Lung (tissue), 12 donors: ENCODE measurements around the gene AADACL4. TPM values are rescaled to one million over a fixed set of nuclear protein-coding genes. Genes with fewer than 3 reads are reported as not detected.

Experiments used
- ATAC-seq: fragments of 200-7000 bp; cut with Tn5 transposase; one replicate; pipeline ENCODE4 v1.9.1; 2020; ENCODE audit warnings: moderate number of reproducible peaks; ENCODE audit not compliant: insufficient read depth, low FRiP score
- DNase-seq, 3 donors: peaks; one replicate each; pipeline ENCODE4 v3.0.0-alpha.2; 2013 to 2017
- H3K27ac ChIP-seq, 2 donors: one replicate each; pipeline ENCODE4 v1.5.1; 2013; ENCODE audit warnings: mild to moderate bottlenecking in 2 of 2, moderate library complexity in 2 of 2, control low read depth in 1 of 2, inconsistent platforms in 1 of 2, low read depth in 1 of 2, low read length in 1 of 2
- H3K27me3 ChIP-seq, 3 donors: one replicate each; pipeline ENCODE4 v1.5.1; 2013; ENCODE audit warnings: low read length in 2 of 3; ENCODE audit not compliant: control insufficient read depth in 3 of 3, insufficient read depth in 3 of 3
- H3K36me3 ChIP-seq, 4 donors: one replicate each; pipeline ENCODE4 v1.5.1; 2013; ENCODE audit warnings: low read length in 4 of 4, mild to moderate bottlenecking in 1 of 4, moderate library complexity in 1 of 4; ENCODE audit not compliant: control insufficient read depth in 4 of 4, insufficient read depth in 4 of 4
- H3K4me1 ChIP-seq, 5 donors: one replicate each; pipeline ENCODE4 v1.5.1; 2013; ENCODE audit warnings: low read length in 5 of 5, mild to moderate bottlenecking in 2 of 5, moderate library complexity in 1 of 5; ENCODE audit not compliant: control insufficient read depth in 5 of 5, insufficient read depth in 5 of 5
- H3K4me3 ChIP-seq: one replicate; pipeline ENCODE4 v1.5.1; 2013; ENCODE audit warnings: mild to moderate bottlenecking, control low read depth, moderate library complexity
- H3K9ac ChIP-seq, 2 donors: one replicate each; pipeline ENCODE4 v1.5.1; 2013; ENCODE audit warnings: low read length in 2 of 2, control low read depth in 1 of 2; ENCODE audit not compliant: insufficient read depth in 1 of 2
- H3K9me3 ChIP-seq, 4 donors: one replicate each; pipeline ENCODE4 v1.5.1; 2013; ENCODE audit warnings: low read length in 3 of 4, mild to moderate bottlenecking in 1 of 4, moderate library complexity in 1 of 4; ENCODE audit not compliant: control insufficient read depth in 4 of 4, insufficient read depth in 3 of 4
- WGBS, 2 donors: extraction: QIAGEN DNeasy Blood & Tissue Kit; methylation state at CpG; one replicate each; pipeline ENCODE4 v1.1.7; 2013; 5-methylcytosine and 5-hydroxymethylcytosine counted together
- polyA plus RNA-seq, 2 donors: library from polyadenylated mRNA; stranded (reverse); fragments of 200-250 nt; gene quantifications; one replicate each; pipeline ENCODE4 v1.2.1, GENCODE V29; 2013
- total RNA-seq, 2 donors: library from RNA; depleted of rRNA in 1 of 2; stranded (reverse); fragments of >200 nt in 1 of 2; gene quantifications; one replicate each; pipeline ENCODE4 v1.2.1, GENCODE V29; 2014 to 2021
- TF ChIP-seq, protein P1 (sequence below): IDR thresholded peaks from 2 replicates; pipeline ENCODE4 v1.5.1; 2012; ENCODE audit warnings: mild to moderate bottlenecking; ENCODE audit errors: control extremely low read depth, extremely low read depth
- donor health status: control.
- donor health status: control.
- donor health status: Bipolar disorder and iron deficiency.
- donor health status: healthy.
- donor health status: DM: yes; HTN: yes; CAD: no.

AADACL4 gene
- total and polyA plus RNA-seq, 4 donors, result not detected

DNA sequence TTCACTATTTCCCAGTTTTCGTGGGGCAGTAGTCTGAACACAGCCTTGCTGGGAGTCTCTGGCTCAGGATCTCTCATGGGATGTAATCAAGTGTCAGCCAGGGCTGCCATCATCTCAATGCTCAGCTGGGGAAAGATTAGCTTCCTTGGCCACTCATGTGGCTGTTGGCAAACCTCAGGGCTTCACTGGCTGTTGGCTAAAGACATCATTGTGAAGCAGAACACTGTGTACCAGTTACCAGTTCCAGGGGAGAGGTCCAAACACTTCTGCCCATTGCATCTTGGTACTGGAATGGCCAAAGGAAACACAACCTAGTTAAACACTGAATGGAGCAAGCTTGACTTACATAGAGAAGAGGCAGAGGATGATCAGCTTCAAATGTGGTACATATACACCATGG is 33.7 kb downstream of the AADACL4 start:
- Histone ChIP-seq H3K27ac (no peak overlapping the region), H3K4me1 (no peaks in the 10 kb centered on the region), H3K9me3 (peaks cover 0 to 7% (median 0%) of the 10 kb centered on the region in 4 donors), H3K4me3 (no peak overlapping the region), H3K27me3 (peaks cover 0 to 3% (median 0%) of the 10 kb centered on the region in 3 donors), H3K9ac (no peak overlapping the region), H3K36me3 (no peaks in the 10 kb centered on the region)
- DNase-seq, result no peak
- 78 to 91% methylated on average over 1 of the region's 1 CpG for WGBS, 2 donors
- TF ChIP-seq, protein P1, sequence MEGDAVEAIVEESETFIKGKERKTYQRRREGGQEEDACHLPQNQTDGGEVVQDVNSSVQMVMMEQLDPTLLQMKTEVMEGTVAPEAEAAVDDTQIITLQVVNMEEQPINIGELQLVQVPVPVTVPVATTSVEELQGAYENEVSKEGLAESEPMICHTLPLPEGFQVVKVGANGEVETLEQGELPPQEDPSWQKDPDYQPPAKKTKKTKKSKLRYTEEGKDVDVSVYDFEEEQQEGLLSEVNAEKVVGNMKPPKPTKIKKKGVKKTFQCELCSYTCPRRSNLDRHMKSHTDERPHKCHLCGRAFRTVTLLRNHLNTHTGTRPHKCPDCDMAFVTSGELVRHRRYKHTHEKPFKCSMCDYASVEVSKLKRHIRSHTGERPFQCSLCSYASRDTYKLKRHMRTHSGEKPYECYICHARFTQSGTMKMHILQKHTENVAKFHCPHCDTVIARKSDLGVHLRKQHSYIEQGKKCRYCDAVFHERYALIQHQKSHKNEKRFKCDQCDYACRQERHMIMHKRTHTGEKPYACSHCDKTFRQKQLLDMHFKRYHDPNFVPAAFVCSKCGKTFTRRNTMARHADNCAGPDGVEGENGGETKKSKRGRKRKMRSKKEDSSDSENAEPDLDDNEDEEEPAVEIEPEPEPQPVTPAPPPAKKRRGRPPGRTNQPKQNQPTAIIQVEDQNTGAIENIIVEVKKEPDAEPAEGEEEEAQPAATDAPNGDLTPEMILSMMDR, result no peak
- no peak for ATAC-seq

DNA sequence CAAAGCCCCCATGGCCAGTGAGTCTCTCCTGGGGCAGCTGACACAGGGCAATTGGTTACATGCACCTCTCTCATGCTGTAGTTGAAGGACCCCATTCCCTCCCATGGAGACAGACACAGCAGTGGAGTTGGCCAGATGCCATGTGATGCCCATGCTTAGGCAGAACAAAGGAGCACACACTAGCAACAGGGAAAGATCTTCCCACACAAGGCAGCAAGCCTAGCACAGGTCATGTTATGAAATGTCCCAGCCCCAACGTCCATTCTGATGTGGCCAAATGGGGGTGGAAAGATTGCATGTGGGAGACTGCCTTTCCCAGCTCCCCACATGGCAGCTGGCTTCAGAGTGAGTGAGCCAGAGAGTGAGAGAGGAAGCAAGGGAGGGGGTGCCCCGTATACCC is 34.5 kb downstream of the AADACL4 start:
- TF ChIP-seq, protein P1, result no peak
- no peak overlapping the region for H3K9ac ChIP-seq
- peaks cover 0 to 7% (median 0%) of the 10 kb centered on the region in 4 donors for H3K9me3 ChIP-seq
- peaks cover 0 to 5% (median 0%) of the 10 kb centered on the region in 3 donors for H3K27me3 ChIP-seq
- peaks cover 0 to under 1% (median 0%) of the 10 kb centered on the region in 5 donors for H3K4me1 ChIP-seq
- DNase-seq, result no peak
- 50% methylated on average over 2 of the region's 2 CpGs for WGBS, 2 donors
- no peak overlapping the region for H3K27ac ChIP-seq
- H3K36me3 ChIP-seq, result no peaks in the 10 kb centered on the region
- ATAC-seq, result no peak
- H3K4me3 ChIP-seq, result no peak overlapping the region

DNA sequence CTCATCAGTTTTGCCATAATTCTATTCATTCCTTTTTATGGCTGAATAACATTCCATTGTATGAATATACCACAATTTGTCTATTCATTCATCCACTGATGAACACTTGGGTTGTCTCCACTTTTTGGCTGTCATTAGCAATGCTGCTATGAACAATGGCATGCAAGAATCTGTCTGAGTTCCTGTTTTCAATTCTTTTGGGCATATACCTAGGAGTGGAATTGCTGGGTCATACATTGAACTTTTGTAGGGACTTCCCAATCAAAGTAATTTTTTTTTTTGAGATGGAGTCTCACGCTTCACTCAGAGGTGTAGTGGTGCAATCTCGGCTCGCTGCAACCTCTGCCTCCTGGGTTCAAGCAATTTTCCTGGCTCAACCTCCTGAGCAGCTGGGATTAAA is 34.9 kb downstream of the AADACL4 start:
- no peak overlapping the region for H3K27ac ChIP-seq
- TF ChIP-seq, protein P1, result no peak
- H3K9ac ChIP-seq, result no peak overlapping the region
- DNase-seq (no peak), ATAC-seq (no peak)
- H3K27me3 ChIP-seq, result peaks cover 0 to 5% (median 0%) of the 10 kb centered on the region in 3 donors
- H3K4me1 ChIP-seq, result peaks cover 0 to 1% (median 0%) of the 10 kb centered on the region in 5 donors
- 94 to 95% methylated on average over 3 of the region's 3 CpGs for WGBS, 2 donors
- peaks cover 0 to 7% (median 0%) of the 10 kb centered on the region in 4 donors for H3K9me3 ChIP-seq
- no peak overlapping the region for H3K4me3 ChIP-seq
- no peaks in the 10 kb centered on the region for H3K36me3 ChIP-seq

DNA sequence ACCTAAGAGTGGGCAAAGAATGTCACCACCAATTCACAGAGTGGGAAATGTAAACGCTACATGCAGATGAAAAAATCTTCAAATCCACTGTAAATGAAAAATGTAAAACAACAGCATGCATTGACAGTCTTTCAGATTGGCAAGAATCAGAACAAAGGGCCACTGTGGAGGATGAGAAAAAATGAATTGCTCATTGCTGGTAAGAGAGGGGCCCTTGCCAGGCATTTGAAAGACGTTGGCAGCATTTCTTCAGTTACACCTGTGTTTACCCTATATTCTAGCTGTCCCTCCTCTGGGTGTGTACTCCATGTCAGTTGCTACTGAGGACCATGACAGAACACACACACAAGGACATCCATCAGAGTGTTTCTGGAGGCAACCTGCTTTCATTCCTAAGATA is 46.3 kb downstream of the AADACL4 start:
- H3K36me3 ChIP-seq, result no peaks in the 10 kb centered on the region
- no peaks in the 10 kb centered on the region for H3K4me1 ChIP-seq
- ATAC-seq, result no peak
- H3K4me3 ChIP-seq, result no peak overlapping the region
- H3K9me3 ChIP-seq, result no peaks in the 10 kb centered on the region
- 49 to 73% methylated on average over 2 of the region's 2 CpGs for WGBS, 2 donors
- TF ChIP-seq, protein P1, result no peak
- H3K27me3 ChIP-seq, result no peaks in the 10 kb centered on the region
- no peak for DNase-seq
- no peak overlapping the region for H3K27ac ChIP-seq
- H3K9ac ChIP-seq, result no peak overlapping the region
